Stimulated activated CD4-positive, alpha-beta T cell treated with anti-CD3 and anti-CD28 coated beads, Interleukin-1b, Interleukin-23, amount 100 ng/mL, for 48 hours (primary cell): ENCODE results near the gene MRPS34.
"Not testable (repeated sequence)": the region's sequence is repeated elsewhere in the genome, so short reads cannot be mapped to it uniquely, and the experiment has no call there.

Experiments
- DNase-seq: peaks from one replicate; pipeline ENCODE4 v3.0.0-alpha.2; 2020

MRPS34 gene

GRCh38 chr16:1772908-1773702, at the start of gene MRPS34:
Gene MRPS34 (minus strand): TSS chr16:1773134. CDS start chr16:1773119, 15 bp downstream.
- peak; percentile 84 for DNase-seq

DNA sequence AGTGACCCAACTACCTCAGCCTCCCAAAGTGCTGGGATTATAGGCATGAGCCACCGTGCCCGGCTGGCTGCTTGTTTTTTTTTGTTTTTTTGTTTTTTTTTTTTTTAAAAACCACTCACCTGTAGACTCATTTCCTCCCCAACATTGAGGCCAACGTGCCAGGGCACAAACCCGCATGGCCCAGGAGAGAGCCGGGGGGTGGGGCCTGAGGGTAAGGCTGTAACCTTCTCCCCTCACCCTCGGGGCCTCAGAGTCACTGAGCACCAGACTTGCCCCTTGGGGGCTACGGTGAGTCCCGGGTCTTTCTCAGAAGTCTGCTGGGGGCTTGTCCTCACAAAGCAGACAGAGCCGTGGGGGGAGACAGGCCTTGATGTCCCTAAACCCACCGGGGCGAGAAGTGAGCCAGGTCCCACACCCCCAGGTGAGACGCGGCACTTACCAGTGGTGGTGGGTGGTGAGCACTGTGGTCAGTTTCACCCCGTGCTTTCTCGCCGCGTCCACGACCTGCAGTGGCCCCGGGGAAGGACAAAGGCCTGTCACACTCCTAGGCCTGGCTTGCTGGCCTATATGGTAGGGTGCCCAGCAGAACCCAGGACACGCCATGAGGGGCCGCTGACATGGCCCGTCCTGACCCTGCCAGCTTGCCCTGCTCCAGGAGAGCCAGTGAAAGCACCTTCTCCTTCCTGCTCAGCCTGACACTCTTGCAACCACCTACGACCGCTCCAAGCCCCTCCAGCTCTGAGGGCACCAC, 49.1 kb upstream of the MRPS34 start:
- DNase-seq: no peak

- DNase-seq: no peak
Observed at GRCh38 chr16:1820946-1821290, 48.0 kb upstream of the MRPS34 start.

DNA sequence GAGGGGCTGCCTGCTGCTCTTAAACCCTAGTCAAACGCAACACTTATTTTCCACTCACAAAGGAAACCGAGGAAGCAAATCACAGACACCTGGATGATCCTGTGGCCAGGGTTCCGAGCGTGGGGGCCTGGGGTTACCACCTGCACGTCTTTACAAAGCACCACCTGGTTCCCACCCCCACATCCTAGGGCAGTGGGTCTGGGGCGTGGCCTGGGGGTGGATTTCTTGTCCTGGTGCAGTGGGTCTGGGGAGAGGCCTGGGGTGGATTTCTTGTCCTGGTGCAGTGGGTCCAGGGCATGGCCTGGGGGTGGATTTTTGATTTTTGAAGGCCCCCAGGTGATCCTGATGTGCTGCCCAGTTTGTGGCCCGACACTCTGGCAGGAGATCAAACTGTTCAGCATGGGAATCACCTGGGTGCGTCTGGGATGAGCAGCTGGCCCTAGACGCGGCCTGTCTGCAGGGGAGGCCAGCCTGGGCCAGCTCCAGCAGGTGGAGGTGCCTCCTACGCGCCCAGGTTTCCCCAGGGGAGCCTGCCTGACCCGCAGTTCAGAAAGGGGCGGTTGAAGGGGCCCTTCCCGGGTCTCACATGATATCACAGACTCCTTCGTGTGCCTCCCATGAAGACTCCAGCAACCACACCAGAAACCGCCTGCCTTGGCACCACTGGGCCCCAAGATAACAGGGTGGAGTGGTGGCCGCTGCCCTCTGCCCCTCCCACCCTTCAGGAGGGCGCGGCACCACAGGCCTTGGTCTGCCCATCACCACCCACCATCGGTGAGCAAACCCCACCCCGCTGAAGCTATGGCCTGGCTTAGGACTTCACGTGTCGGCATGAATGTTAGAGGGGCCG, 47.4 kb upstream of the MRPS34 start:
- no peak for DNase-seq

DNA sequence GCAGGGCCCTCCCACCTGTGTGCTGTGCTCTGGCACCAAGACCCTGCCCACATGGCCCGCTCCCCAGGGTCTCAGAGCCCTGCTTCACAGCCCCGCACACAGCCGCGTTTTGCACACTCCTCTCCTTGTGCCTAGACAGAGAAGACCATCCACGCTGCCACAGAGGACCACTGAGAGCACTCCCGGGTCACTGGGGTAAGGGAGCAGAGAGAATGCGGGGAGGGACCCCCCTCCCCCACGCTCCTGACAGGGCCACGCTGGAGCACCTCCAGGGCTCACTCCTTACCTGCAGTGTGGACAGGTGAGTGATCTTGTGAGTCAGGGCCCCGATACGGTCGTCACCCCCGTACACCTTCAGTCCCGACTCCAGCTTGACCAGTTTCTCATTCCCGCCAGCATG, 46.7 kb upstream of the MRPS34 start:
- no peak for DNase-seq

DNA sequence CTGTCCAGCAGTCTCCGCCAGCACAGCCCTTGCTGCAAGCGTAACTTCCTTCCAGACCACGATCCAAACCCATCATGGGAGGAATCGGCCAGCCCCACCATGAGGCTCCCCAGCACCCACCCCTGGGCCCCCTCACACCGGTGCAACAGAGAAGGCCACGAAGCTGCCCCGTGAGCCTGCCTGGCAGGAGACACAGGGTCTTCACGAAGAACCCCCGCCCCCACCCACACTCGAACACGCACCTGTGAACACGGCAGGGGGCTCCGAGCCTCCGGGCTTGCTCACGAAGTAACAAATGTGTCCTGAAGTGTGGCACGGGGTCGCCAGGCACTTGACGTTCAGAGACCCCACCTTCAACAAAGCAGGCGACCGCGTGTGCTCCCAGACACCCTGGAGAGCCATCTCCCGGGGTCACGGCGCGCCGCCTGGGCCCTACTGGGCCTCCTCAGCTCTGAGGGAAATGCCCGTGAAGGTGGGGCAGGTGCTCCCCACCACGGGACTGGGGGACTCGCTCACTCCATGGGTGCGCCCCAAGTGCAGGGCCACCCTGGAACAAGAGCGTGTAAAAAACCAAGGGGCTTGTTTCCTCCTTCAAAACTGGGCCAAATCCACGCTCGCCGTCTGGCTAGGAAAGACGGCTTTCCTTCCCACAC, 46.1 kb upstream of the MRPS34 start:
- no peak for DNase-seq

GRCh38 chr16:1818204-1818872, 45.4 kb upstream of the MRPS34 start:
- no peak for DNase-seq

DNA sequence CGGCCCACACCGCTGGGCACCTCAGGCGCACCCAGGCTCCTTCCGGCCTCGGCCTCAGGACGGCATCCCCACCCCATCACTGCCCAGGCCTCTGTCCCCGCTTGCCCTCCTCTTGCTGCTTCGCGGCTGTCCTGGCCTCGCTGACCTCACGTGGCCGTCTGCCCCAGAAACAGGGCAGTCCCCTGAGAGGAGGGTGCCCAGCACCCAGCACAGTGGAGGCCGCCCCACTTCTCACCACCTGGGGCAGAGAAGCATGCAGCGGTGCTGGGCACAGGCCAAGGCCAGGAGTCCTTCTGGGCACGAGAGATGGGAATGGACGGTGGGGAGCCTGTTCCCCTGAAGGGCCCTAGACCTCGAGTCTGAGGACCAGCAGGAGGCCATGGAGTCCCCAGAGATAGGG, 44.8 kb upstream of the MRPS34 start:
- no peak for DNase-seq

- DNase-seq: no peak
Observed at GRCh38 chr16:1817276-1817589, 44.3 kb upstream of the MRPS34 start.

DNA sequence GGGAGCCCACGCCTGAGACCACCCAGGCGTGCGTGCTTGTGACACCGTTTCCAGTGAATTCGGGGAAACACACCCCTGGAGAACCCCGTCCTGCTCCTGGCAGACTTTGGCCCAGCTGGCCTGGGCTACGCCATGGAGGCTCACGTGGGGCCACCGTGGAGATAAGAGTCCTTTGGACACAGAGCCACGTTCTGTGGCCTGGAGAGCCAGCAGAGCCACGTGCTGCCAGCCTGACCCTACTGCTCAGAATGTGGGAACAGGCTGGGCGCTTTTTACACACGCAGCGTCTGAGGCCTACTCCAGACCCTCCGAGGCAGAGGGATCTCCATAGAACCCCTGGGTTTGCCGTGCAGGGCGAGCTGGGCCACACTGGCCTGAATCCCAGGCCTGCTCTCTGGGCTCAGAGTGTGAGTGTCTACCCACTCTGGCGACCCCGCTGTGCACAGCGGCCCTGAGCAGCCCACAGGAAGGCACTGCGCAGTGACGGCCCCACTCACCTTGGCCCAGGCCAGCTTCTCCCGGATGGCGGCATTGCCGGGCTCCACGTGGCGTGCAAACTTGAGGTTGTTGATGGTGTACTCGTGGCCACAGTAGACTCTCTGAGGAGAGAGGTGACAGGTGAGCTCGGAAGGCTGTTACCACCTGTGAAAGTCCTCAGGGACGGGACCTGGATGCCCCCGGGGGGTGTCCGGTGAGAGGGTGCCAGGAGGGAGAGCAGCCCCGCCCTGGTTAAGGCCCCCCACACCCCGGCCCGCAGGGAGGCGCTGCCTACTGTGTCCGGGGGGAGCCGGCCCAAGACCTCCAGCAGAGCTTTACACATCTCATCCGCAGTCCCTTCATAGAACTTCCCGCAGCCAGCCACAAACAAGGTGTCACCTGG, 43.7 kb upstream of the MRPS34 start:
- DNase-seq: no peak

DNA sequence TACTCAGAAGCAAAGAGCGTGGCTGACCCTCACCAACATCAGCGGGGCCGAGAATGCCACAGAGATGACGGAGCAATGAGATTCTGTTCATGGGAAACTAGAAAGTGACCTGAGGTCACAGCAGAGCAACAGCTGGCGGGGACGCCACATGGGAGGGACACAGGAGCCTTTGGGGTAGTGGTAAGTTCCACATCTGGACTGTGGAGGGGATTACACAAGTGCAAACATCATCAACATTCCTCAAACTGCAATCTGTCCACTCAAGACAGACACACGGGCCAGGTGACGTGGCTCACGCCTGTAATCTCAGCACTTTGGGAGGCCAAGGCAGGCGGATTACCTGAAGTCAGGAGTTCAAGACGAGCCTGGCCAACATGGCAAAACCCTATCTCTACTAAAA, 42.5 kb upstream of the MRPS34 start:
- DNase-seq: no peak

- peak; percentile 68 for DNase-seq
Observed at GRCh38 chr16:1812732-1813163, 39.8 kb upstream of the MRPS34 start.

DNA sequence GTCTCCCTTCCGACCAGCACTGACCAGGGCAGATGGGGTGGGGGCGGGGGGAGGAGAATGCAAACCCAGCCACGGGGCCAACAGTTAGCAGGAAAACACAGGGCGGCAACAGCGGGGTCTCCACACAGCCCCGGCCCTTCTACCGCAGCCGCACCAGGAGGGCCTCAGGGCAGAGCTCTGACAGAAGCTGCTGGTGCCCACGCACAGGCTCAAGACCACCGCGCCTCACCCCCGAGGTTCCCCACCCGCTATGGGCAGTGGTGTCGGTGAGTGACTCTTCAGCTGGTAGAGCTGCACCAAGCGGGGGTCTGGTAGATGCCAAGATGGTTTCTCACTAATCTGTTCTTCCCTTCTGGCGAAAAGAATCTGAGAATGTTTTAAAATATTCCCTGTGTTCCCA, 37.6 kb upstream of the MRPS34 start:
- DNase-seq: no peak

- DNase-seq: no peak
Observed at GRCh38 chr16:1810106-1810505, 37.2 kb upstream of the MRPS34 start.

DNA sequence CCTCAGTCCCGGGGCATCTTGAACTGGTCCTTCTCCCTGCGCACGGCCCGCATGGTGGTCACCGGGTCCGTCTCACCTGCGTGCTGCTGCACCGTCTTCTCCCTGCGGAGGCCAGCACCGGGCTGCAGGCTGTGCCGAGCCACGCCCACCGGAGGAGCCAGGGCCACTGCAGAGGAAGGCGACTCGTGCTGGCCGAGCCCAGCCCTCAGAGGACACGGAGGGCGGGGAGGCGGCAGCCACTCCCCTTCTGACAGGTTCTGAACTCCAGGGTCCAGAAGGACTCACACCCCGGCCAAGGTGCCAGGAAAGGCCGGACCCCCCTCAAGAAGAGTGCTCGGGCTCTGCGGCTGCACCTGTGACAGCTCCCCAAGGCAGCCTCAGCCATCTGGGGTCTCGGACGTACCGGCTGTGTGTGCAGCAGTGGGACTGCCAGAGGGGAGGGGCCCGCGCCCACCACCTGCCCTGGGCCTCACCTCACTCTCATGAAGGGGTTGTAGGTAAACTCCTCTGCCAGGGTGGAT, 36.4 kb upstream of the MRPS34 start:
- no peak for DNase-seq

GRCh38 chr16:1808691-1809090, 35.8 kb upstream of the MRPS34 start:
- no peak for DNase-seq

DNA sequence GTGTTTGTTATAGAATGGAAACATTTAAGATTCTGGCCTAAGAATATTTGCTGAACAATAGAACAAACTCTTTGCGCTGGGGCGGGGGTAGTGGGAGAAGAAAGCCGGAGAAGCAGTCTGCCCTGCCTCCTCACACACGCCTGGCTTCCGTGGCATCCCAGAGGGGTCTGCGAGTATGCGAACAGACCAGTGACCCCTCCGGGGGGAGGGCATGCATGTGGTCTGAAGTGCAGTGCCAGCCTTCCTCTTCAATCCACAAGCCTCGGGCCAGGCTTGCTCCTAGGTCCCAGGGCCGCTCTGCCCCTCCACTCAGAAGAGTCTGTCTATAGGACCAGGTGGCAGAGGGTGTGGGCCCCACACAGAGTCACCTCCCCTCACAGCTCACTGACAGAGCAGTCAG, 34.7 kb upstream of the MRPS34 start:
- no peak for DNase-seq

- no peak for DNase-seq
Observed at GRCh38 chr16:1800701-1801100, 27.8 kb upstream of the MRPS34 start.

- DNase-seq: not testable (repeated sequence)
Observed at GRCh38 chr16:1799263-1799662, 26.3 kb upstream of the MRPS34 start.

DNA sequence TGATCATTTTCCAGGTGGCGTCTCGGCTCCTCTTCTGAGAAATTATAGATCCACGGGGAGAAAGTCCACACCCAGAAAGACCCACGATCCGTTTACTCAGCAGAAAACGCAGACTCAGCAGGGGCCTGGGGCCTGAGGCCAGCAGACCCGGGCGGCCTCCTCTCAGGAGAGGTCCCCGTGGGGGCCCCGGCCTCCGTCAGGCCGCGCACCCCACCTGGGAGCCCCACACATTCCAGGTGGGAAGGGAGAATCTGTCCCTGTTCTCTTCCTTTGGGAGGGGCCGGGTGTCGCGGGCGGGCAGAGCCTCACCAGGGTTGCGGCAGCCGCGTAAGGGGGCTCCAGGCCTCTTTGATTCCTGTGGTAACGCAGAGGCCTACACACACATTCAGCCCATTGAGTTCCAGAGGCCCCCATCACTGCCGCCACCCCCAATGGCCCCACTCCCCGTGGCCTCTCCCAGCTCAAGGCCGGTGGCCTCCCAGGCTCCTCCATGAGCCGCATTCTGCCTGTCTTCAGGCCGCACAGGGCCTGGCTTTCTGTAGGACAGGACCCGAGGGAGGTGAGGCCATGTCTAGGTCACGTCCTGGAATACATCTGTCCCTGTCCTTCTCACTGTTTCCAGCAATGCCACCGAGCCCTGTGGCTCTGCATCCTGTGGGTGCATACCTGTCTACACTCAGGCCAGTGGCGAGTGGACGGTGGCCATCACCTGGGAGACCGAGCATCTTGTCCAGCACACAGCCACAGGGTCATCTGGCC, 22.2 kb upstream of the MRPS34 start:
- no peak for DNase-seq
